Effector CD4-positive, alpha-beta T cell (primary cell): ENCODE data around the gene PHF21B.

Experiments used
- DNase-seq: peaks from one replicate; pipeline ENCODE4 v3.0.0-alpha.2; 2020

Gene PHF21B

DNA sequence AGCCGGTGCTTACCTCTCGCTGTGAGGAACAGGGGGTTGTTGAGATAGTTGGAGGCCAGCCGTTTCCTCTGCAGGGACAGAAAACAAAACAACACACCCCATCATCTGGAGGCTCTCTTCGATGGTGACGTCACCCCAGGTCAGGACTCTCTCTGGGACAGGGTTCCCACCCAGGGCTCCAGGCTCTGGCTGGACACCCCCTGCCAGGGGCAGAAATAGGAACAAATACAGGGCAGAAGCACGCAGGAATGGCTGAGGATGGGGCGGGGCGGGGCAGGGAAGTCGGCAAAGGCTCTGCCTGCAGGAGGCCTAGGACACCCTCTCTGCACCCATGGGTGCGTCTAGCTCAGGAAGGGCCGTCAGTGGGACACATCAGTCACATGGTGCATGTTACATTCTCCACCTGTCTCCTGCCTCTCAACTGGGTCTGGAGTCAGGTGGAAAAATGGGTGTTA lies 118.5 kb downstream of the PHF21B start:
- no peak for DNase-seq

GRCh38 chr22:44890416-44891292 lies 119.2 kb downstream of the PHF21B start:
- no peak for DNase-seq

DNA sequence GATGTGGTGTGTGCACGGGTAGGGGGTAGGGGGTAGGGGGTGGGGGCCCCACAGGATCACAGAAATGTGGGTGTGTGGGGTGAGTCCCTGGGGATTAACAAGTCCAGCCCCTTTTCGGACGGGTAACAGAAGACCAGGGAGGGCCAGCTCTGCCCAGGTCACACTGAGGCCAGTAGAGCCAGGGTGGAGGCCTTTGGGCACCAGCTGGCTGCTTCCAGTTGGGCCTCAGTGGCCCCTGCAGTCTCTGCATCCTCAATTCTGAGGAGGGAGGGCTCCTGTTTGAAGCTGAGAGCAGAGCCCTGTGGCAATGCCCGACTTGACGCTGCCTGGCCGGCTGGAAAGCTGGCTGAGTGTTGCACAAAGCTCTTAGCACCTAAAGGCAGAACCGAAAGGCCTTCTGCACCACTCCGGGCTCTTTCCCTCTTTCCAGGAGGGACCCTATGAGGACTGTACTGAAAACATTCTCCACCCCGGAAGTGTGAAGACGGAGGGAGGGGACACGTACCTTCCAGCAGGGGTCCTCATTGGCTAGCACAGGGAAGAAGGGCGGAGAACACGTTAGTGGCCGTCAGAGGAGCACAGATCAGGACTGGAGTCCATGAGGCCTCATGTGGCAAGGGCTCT lies 120.4 kb downstream of the PHF21B start:
- DNase-seq: no peak

- DNase-seq: no peak
These were observed 121.1 kb downstream of the PHF21B start for GRCh38 chr22:44888491-44889254.

- no peak for DNase-seq
These were observed 121.9 kb downstream of the PHF21B start for GRCh38 chr22:44887941-44888366.

DNA sequence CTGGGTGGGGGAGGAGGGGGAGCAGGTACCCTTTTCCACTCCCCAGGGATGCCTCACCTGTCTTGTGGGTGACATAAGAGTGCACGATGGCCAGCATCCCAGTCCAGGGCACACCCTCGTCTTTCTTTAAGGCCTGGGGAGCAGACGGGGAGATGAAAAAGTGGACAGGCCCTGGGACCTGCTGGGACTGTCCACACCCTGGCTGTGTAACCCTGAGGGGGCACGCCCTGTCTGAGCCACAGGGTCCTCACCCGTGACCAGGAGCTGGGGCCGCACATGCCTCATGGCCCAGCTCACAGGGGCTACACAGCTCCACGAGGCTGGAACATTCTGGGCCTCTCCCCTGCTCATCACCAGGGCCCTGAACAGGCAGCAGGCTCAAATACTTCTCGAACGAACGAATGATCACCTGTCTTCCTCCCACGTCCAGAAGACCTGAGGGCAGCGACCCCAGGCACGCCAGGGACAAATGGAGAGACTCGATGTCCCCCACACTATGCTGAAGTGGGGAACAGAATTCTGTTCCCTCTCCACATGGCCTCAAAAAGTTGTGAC lies 123.9 kb downstream of the PHF21B start:
- DNase-seq: no peak

GRCh38 chr22:44884968-44885805 lies 124.6 kb downstream of the PHF21B start:
- no peak for DNase-seq

- no peak for DNase-seq
These were observed 125.2 kb downstream of the PHF21B start for GRCh38 chr22:44884562-44884961.

GRCh38 chr22:44883011-44883421 lies 126.8 kb downstream of the PHF21B start:
- DNase-seq: no peak

- no peak for DNase-seq
These were observed 127.4 kb downstream of the PHF21B start for GRCh38 chr22:44882226-44882905.

DNA sequence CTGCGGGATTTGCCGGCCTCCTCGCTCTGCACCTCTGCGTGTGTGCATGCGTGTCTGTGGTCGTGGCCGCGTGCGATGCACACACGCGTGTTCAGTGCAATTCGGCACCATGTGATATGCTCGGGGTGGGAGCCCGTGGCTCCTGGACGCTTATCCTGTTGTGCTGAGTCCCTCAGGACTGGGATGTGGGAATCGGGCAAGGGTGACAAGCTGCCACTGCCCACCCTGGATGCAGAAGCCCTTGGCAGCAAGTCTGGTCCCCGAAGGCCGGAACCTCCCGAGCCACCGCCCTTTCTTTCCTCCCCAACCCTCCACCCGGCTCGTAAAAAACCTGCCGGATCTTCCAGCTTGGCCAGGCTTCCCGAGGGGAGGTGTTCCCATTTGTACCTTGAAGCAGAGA lies 128.2 kb downstream of the PHF21B start:
- DNase-seq: no peak

DNA sequence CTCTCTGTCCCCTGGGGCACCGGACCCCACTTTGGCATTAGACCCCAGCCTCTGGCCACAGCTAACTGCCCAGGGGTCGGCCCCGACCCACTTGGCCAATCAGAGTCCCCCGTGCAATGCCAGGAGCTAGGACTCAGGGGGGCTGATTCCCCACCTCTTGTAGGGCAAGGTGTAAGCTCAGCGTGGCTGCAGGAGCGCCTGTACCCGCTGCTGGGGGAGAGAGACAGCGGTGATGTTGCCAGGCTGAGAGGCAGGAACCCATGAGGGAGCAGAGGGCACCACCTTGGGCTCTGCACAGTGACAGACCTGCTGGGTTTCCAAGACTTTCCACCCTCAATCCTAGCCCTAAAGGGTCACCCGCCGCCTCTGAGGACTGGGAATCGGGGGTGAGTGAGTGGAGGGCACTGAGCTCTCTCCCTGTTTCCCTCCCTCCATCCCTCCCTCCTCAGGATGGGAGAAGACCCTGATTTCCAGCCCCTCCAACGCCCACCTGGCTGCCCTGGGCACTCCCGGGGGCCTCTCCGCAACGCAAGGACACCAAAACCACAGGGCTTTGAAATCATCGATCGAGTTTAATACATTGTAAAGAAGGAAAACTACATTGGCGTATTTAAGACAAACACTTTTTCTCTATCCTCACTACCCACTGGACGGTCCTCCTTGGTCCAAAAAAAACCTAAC lies 129.1 kb downstream of the PHF21B start:
- no peak for DNase-seq

DNA sequence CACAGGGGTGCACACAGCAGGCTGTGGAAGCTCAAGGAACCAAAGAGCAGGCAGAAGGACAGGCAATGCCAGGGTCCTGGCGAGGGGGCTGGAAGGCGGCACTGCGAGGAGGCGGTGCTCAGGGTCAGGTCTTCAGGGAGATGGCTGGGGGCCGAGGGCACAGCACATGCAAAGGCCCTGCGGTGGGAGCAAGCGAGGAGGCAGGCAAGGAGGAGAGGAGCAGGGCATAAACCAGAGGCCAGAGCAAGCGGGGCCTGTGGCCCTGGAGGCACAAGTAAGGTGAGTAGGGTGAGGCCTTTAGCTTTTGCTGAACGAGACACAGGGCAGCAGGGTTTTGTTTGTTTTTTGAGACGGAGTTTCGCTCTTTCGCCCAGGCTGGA lies 130.5 kb downstream of the PHF21B start:
- no peak for DNase-seq

DNA sequence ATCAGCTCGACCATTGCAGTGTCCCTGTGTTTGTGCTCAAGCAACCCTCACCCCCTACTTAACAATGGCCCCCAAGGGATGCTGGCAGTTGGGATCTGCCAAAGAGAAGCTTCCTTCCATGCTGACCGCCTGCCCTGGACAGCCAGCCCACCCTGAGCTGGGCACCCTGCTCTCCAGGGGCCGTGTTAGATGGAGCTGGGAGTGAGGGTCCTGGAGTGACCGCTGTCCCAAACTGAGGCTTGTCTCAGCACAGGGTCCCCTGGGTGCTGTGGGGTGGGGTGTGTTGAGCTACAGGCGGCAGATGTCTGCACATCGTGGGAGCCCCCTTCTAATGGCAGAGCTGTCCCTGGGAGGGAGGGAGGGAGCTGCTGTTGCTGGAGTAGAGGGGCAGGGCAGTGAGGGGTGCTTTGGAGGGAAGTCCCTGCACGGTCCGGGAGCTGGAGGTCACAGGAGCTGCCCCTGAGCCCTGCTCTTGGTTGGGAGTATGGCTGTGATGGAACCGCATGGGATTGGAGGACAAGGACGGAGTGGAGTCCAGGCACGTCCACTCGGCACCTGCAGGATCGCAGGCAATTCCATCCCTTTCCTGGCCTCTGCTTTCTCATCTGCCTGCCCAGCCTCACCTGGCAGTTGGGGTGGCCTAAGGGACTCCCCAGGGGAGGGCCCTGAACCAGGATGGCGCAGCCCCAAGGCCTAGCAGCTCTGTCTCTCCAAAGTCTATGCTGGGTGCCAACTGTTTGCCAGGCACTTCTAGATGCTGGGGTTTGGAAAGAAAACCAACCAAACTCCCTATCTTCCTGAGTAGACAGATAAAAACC lies 131.1 kb downstream of the PHF21B start:
- no peak for DNase-seq

DNA sequence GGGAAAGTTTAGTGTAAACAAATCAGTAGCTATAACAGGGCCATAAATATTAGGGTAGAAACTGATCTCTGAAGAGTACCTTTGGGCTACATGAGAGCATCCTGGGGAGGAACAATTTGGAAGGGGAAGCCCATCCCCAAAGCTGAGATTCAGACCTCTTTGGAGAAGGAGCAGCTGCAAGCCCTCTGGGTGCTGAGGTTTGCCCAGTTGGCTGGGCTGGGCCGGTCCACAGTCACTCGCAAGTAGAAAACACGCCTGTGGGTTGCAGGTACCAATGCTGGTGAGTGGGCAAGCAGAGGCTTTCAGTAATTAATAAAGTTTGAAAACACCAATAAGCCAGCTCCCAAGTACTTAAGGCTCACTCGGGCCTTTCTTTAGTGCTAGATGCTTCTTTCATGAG lies 132.9 kb downstream of the PHF21B start:
- DNase-seq: no peak

DNA sequence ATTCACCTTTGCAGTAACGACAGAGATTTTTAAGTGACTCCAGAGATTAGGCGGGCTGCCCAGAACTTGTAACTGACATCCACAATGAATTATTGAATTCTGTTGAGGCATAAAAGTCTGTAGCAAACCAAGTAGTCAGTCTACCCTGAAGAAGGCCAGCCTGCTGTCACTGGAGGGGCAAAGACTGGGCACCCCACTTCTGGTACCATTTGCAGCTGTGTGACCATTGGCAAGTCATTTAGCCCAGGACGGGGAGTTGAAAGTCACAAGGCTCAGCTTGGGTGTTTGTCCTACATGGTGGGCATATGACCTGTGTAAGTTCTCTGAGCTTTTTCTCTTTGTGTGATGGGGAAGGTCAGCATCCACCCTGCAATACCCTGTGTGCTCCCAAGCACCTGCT lies 138.0 kb downstream of the PHF21B start:
- DNase-seq: no peak

DNA sequence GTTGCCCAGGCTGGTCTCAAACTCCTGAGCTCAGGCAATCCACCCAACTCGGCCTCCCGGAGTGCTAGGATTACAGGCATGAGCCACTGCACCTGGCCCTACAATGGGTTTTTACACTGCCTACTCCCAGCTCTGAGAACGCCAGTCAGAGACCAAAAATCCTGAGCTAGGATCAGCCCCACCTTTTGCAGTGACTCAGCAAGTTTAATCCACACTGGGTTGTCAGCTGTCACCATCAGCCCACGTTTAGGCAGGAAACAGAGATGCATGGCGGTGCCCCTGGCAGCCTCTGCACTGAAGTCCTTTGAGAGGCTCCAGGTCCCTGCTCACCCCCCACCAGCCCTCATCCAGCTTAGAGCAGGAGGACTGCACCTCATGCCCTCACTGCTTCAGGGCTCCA lies 139.8 kb downstream of the PHF21B start:
- DNase-seq: no peak

DNA sequence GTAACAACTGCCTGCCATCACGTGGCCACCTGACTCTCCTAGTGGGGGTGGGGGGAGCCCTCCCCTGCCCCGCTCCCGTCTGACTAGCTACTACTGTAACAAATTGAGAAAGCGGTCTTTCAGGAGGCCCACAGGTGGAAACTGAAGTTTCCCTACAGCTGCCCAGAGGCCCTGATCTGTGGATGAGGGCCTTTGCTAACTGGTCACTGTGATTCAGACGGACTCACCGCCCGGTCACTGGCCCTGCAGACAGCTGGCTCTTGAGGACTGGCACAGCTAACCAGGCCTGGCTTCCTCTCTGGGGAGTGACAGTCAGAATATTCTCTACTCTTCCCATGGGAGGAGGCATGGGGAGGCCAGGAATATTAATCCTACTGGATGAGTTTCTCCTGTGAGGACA lies 140.6 kb downstream of the PHF21B start:
- DNase-seq: no peak

DNA sequence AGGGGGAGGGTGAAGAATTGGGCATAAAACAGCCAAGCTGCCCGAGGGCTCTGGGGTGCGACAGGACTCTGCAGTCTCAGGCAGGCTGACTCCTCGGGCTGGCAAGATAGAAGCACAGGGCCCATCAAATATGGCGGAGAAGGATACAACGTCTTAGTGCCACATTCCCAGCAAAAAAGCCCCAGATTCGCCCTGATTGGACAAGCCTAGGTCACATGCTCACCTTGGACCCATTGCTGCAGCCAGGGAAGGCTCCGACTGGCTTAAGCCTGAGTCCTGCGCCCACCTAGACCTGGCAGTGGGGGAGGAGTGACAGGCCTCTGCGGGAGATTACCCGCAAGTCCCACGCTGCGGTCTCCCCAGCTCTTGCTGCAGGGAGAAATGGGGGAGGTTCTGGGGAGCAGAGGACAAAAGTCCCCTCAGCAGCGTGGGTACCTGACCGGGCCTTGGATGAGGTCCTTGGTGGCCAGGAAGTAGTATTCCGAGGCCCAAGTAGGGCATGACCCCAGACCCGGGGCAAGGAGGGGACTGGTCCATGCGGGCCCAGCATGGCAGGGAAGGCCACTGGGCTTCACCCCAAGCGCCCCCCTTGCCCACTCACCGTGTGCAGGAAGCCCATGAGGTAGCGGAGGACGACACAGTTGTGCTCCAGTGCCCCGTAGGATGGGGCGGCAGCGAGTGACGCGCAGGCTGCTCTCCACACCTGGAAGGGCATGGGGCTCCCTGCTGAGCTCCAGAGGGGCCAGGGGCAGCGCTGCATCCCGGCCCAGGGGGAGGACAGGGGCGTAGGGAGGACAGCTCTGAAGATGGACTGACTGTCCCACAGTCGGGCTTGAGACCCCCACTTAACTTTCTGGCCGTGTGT lies 144.4 kb downstream of the PHF21B start:
- DNase-seq: no peak
